ENCODE results near the gene CIAO3.
"Not testable (repeated sequence)": the region's sequence is repeated elsewhere in the genome, so short reads cannot be mapped to it uniquely, and the experiment has no call there.

CIAO3 gene

DNA sequence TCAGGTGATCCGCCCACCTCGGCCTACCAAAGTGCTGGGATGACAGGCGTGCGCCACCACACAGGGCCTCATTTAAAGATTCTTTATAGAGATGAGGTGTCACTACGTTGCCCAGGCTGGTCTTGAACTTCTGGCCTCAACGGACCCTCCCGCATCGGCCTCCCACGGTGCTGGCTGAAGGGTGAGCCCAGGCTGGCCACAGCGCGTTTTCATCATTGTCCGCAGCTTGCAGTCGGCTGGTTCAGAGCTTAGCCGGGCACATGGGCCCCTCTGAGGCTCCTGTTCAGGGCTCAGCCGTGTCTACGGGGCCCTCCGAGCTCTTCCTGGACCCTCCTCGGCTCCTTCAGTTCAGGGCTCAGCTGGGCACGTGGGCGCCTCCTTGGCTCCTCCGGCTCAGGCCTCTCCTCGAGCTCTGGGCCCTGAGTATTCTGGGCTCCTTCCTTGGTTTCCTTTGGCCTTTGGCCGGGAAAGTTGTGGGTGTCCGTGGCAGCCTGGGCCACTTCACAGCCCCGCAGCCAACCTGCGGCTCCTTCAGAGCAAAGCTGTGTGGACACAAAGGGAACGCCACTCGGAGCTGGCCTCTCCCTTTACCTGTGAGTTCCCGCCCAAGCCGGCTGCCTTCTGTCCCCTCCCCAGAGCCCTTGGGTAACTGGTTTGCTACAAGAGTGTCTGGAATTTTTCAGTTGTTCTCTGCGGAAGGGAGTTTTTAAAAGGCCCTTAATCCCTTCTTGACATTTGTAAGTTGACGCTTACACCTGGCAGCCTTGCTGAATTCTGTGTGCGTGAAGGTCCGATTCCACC is 18.5 kb upstream of the CIAO3 start:
- no peak for FAIRE-seq

DNA sequence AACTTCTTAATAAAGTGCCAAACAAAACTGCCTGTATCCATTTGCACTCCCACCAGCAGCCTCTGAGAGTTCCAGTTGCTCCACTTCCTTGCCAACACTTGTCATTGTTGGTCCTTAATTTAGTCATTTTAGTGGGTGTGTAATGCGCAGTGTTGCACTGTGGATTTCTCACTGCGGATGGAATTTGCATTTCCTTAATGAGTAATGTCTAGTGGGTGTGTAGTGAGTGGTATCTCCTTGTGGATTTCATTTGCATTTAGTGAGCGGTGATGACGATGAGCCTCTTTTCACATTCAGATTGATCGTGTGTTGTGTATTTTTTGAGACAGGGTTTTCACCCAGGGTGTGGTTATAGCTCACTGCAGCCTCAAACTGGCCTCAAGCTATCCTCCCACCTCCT is 15.6 kb upstream of the CIAO3 start:
- FAIRE-seq, result no peak

DNA sequence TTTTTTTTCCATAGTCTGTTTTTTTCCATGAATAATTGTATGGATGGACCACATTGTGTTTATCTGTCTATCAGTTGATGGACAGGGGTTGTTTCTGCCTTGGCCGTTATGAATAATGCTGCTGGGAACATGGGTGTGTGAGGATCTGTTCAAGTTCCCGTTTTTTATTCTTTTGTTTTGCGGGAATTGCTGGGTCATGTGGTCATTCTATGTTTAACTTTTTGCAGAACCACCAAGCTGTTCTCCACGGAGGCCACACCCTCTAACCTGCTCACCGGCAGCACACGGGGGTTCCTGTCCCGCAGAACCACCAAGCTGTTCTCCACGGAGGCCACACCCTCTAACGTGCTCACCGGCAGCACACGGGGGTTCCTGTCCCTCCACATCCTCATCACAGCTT is 13.9 kb upstream of the CIAO3 start:
- no peak for FAIRE-seq

DNA sequence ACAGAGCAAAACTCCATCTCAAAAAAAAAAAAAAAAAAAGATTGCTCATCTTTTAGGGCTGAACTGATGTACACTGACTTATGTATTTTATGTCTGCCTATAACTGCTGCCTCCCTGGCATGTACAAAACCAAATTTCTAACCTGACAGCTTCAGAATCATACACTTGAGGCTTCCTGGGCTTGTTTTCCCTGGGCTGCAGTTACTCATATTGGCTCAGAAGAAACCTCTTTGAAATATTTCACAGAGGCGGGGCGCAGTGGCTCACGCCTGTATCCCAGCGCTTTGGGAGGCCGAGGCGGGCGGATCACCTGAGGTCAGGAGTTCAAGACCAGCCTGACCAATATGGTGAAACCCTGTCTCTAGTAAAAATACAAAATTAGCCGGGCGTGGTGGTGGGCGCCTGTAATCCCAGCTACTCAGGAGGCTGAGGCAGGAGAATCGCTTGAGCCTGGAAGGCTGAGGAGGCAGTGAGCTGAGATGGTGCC is 13.4 kb upstream of the CIAO3 start:
- FAIRE-seq, result not testable (repeated sequence)

DNA sequence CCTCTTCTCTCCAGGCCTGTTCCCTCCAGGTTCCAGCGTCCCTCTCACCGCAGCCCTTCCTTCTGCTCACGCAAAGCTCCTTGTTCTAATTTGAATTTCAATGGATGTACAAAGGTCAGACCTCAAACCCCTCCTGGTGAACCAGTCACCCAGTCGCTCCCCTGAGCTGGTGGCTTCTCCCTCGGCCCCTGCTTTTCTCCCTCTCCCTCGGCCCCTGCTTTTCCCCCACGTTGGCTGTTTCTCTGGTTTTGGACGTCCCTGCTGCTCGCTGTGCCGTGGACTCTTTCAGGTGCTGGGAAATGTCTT is 11.2 kb upstream of the CIAO3 start:
- no peak for FAIRE-seq

DNA sequence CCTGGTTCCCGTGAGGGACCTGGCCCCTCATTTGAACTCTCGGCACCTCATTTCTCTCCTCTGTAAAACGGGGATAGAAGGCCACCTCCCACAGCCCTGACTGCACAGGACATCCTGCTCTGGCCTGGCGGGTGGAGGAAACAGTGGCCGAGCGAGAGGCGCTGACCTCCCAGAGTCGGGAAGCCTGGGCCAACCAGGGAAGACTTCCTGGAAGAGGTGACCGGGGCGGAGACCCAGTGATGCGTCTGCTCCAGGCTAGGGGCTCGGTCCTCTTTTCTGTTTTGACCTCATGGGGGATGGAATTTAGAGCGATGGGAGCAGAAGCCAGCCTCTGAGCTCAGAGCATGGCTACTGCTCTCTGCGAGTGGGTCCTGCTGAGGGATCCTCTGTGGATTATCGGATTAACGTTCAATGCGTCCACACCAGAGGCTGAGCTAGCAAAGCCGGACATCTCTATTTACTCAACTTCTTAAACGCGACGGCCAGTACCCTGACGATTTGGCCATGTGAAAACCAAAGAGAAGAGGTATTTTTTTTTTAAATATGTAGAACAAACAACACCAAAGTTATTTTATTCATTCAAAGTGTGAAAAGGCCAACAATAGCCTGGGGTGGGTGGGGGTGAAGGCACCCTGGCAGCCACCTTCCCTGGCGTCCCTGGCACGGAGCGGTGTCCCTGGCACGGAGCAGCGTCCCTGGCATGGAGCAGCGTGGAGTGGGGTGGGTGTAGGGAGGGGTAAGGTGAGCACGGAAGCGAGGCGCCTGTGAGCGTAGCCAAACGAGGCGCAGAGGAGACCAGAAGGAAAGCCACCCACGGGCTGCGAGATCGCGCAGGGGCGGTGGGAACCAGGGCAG is 10.6 kb upstream of the CIAO3 start:
- FAIRE-seq, result no peak

DNA sequence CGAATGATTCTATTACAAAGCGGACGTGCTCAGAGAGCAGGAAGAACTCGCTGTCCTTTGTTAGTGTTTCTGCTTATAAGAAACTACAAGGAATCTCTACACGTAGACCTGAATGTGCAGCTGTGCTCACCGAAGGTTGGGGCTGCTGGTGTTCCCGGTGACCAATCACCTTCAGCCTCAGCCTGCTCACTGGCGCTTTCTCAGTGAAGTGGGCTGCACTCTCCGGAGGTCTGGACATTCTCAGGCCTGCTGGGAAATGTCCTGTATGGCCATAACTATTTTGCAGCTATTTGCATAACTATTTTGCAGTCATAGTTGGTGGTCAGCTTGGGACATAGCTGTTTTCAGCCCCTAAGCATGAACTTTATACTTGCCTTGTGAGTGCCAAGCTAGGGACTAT is 9.7 kb upstream of the CIAO3 start:
- FAIRE-seq, result no peak

DNA sequence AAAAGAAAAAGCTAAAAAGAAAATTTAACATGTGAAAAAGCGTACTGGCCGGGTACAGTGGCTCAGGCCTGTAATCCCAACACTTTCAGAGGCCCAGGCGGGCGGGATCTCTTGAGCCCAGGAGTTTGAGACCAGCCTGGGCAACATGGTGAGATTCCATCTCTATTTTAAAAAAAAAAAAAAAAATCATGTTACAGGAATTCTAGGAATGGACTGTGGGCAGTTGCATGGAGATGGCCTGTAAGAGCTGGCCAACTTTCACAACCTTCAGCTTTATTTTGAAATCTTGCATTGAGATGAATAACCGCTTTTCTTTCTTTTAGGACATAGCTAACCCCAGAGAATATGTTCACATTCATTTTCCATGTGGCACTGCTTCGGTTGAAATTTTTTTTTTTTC is 8.2 kb upstream of the CIAO3 start:
- FAIRE-seq, result no peak

DNA sequence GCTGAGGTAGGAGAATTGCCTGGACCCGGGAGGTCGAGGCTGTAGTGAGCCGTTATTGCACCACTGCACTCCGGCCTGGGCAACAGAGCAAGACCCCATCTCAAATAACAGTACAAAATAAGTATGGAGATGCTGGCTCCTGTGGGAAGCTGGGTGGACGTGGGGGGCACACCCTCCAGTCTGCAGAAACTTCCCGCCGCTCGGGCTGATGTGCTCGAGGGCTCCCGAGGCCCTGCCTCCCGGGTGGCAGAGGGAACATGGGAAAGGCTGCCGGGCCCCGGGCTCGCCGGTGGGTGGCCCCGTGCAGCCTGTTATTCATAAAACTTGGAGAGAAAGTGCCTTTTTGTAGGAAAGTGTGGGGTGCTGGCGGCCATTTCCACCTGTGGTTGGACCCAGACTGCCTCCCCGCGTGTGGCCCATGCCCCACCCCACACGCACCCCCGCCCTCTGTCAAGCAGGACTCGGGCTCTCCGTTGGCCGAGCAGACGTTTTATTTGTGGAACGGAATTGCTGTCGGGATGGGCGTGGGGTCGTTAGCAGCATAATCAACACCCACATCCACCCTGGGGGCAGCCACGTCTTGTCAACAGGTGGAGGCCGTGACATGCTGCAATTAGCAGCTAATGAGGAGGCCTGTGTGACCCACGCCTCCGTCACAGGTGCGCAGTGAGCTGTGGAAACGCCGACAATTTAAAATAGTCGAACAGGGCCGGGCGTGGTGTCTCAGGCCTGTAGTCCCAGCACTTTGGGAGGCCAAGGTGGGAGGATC is 7.4 kb upstream of the CIAO3 start:
- no peak for FAIRE-seq

DNA sequence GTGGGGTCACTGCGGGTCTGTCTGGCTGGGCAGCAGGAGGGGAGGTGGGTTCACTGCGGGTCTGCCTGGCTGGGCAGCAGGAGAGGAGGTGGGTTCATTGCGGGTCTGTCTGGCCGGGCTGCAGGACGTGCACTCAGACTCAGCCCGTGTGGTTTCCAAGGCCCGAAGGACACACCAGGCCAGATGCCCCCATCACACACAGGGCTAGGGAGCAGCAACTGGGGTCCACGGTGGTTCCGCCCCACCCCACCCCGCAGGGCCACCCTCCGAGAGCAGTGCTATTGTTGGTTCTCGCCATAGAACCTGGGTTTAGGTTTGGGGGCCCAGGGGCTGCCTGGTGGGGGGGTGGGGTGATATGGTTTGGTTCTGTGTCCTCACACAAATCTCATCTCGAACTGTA is 5.8 kb upstream of the CIAO3 start:
- no peak for FAIRE-seq

DNA sequence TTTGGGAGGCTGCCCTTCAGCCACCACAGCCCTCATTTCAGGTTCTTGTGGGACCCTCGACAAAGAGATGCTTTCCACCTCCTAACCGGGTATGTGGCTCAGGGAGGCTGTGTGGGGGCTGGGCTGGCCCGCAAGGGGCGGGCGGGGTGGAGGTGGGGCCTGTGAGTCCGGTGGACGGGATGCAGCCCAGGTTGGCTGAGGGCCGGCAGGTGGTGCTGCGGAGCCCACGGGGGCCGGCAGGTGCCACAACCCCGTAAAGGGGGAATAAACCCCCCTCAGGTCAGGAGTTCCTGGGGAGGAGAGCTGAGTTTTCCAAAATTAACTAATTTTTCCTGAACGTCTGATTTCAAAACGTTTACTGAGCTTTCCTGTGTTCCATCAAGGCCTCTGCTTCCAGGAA is 4.9 kb upstream of the CIAO3 start:
- no peak for FAIRE-seq

DNA sequence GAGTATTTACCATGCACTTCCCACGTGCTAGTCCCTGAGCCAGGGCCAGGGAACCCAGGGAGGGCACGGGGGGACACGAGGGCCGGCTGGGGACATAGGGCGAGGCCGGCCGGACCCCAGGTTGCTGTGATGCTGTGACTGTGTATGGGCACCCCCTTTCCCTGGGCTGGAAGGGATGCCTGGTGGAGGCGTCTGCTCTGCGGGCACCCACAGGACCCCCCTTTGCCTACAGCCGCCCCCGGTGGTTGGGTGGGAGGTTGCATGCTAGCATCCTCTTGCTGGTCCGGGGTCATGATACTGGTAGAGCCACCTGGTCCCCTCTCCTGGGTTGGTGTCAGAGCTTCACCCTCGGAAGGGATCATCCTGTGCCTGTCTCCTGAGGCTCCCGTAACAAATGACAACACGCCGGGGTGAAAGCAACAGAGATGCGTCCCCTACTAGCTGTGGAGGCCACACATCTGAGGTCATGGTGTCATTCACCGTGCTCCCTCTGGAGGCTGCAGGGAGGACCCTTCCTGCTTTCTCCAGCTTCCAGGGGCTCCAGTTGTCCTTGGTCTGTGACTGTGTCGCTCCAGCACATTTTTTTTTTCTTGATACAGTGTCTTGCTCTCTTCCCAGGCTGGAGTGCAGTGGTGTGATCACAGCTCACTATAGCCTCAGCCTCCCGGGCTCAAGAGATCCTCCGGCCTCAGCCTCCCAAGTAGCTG is 3.1 kb upstream of the CIAO3 start:
- FAIRE-seq, result no peak

DNA sequence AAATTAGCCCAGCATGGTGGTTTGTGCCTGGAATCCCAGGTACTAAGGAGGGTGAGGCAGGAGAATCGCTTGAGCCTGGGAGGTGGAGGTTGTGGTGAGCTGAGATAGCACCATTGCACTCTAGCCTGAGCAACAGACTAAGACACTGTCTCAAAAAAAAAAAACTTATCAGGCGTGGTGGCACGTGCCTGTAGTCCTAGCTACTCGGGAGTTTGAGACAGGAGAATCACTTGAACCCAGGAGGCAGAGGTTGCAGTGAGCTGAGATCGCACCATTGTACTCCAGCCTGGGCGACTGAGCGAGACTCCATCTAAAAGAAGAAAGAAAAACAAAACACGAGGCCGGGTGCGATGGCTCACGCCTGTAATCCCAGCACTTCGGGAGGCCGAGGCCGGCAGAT is 2.1 kb upstream of the CIAO3 start:
- not testable (repeated sequence) for FAIRE-seq

DNA sequence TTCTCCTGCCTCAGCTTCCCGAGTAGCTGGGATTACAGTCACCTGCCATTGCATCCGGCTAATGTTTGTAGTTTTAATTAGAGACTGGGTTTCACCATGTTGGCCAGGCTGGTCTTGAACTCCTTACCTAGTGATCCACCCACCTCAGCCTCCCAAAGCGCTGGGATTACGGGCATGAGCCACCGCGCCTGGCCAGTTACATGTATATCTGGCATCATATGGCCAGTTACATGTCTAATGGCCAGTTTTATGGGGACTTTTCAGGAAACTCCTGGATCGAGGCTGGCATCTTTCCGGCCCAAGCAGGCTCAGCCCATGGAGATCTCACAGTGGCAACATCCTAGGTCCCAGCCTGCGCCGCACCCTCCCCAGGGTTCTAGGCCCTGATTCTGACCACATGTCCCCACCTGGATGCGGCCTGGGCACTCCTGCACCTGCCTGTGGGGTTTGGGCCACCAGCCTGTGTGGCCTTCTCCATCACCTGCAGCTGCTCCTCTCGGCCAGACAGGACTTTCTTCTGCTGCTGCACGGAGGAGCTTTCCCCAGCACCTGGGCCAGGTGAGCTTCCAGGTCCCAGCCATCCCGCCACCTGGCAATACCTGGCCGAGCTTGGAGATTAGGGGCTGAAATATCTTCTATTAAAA is 1.3 kb upstream of the CIAO3 start:
- no peak for FAIRE-seq

DNA sequence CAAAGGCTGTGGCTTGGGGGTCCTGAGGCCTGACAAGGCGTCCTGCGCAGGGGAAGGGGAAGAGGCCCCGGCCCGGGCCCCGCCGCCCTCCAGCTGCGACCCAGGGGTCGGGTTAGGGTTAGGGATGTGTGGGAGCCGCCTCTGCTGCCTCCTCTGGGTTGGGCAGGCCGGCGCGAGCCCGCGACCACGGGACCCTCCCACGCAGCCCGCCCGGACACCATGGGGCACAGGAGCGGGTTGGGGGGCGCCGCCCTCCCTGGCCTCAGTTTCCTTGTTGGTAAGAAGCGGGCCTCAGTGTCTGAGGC is 386 bp downstream of the CIAO3 start:
- no peak for FAIRE-seq

DNA sequence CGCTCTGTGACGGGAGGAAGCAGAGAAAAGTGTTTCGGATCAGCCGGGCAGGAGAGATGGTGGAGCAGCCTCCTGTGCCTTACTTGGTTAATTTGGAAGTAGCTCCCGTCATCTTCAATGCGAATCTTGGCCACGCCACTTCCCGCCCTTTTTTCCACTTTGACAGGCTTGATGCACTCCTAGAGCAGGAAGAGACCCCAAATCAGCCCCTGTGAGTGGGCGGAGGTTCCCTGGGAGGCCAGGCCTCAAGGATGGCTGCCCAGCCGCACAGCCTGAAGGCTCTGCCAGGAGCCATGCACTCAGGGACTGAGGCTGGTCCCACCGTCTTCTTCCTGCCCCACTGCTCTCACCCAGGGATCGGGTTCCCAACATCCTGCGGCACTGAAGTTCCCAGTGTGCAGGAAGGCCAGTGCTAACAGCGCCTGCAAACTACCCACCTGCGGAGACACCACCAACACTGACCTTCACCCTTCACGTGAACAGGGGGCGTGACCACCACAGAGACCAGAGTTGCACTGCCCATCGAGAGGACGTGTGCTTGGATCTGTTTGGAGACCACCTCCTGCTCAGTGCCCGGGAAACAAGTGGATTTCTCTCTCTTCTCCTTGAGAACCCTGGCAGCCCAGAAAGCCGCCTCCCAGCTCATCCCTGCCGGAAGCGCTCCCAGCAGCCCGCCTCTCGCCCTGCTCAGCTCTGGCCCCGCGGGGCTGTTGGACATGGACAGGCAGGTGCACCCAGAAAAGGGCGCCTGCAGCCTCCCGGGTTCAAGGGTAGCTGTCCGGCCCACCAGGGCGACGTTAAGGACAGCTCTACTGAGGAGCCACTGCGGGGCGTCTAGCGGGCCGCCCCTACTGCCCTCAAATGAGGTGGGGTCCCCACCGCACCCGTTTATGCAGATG is 988 bp downstream of the CIAO3 start:
- no peak for FAIRE-seq

DNA sequence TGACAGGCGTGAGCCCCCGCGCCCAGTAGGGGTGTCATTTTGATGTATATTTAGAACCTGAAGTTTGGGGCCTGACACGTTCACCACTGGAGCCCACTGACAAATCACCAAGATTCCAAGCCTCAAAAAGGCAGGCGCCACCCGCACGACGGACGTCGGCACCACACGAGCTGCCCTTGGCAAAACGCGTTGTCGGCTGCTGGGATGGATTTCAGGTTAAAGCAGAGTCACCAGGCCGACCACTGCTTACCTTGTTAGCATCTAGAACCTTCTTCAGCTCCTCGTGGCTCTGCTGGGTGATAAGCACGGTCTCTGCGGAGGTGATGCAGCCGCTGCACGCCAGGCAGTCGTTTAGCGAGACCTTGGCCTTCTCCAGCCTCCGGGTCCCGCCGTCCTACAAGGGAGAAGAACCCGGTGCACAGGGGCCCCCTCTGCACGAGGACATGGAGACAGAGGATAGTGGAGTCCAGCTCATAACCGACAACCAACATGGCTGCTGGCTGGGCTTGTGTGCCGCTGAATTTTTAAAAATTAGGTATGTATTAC is 3.8 kb downstream of the CIAO3 start:
- FAIRE-seq, result no peak

DNA sequence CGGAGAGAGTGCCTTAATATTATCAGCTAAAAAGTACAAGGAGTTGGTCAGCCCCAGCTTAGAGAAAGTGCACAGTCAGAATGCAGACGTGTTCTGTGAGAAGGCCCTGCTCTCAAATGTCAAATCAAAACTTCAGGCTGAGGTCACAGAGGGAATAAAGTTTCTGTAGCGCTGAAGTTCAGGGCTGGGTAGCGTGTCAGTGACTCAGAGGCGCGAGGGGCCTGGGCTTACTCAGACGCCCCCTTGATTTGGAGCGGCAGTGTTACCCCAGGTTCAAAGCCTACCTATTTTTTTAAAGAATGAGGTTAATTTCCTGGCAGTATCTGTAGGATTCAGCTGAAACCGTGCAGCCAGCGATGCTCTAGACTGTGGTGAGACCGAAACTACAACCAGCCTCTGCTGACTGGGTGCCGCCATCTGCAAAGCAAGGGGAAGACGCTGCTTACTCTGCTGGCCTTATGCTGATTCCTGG is 4.8 kb downstream of the CIAO3 start:
- FAIRE-seq, result no peak

DNA sequence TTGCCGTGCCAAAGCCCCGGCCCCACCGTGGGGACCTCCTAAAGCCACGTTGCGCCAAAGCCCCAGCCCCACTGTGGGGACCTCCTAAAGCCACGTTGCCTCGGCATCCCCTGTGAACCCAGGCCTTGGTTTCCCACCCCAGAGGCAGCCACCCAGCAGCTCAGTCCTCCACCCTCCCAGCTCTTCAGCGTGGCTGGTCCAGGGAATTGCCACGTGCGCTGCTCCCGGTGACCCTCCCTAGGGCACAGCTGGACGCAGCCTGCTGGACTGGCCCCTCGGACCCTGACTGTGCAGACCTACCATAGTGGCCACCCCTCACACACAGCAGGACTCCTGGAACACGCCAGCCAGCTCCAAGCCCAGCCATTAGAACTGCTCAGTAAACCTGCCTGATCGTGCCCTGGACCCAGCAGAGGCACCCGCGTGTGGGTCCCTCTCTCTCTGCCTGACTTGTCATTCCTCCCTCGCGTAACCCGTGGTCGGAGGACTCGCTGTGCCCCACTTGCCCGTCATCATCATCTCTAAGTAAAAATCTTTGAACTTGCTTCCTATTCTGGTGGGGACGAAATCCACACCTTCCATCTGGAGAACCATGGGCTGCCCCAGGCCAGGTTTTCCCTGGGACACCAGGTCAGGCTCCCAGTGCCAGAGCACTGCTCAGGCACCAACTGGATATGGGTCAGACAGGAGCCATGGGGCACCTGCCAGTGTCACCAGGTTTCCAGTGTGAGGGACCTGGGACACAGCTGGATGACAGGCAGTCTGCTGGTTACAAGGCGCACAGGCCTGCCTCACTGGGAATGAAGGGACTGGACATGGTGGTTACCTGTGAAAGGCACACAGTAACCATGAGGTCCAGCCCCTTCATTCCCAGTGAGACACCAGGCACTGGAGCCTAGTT is 5.6 kb downstream of the CIAO3 start:
- FAIRE-seq, result no peak
